ENCODE measurements around the gene PTEN. TPM values are rescaled to one million over a fixed set of nuclear protein-coding genes. Genes with fewer than 3 reads are reported as not detected.
A peak's percentile ranks its signal among the peaks of the same experiment; 100 is the strongest.
"Not testable (repeated sequence)": the region's sequence is repeated elsewhere in the genome, so short reads cannot be mapped to it uniquely, and the experiment has no call there.

PTEN gene
- total RNA-seq, 1 experiment from 2014 or later, result 281 TPM

DNA sequence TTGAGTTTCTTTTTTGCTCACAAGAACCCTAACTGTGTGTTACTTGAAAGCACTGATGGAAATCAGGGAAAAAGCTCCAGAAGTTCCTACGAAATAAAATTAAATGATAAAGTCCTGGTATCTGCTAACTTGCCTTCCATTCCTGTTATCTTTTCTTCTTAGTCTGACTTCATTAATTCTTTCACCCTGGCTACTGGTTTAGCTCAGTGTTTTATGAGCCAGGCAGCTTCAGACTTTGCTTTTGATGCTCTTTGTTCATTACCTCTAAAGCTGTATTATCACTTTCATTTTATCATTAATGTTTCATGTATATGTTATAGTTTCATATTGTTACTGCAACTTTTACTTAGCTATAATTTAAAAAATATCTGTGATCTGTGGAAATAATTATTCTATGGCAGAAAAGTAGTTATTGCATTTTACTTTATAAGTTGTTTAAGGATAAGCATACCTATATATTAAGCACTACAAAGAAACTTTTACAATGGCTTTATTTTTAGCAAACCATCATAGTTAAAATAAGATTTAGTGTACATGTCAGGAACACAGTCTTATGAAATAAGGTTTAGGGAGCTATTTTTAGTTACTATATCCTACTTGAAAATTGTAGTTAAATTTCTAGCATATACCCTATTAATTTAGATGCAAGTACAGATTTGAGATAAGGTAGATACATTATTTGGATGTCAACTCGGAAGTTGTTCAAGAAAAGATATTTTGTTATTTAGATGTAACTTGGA lies 19.3 kb downstream of the PTEN start:
- no peaks in the 10 kb centered on the region for H3K9me3 ChIP-seq (ENCODE audit: low read length)
- no peak overlapping the region for H3K4me2 ChIP-seq (ENCODE audit: low read depth, low read length, poor library complexity, severe bottlenecking)
- peak; percentile 40 for DNase-seq
- no peak overlapping the region for H3K9ac ChIP-seq (ENCODE audit: low read length)
- H3K27ac ChIP-seq (ENCODE audit: low read length), result no peak overlapping the region
- peaks cover 40% of the 10 kb centered on the region for H4K20me1 ChIP-seq (ENCODE audit: insufficient read depth, low read depth, low read length)
- peaks cover 68% of the 10 kb centered on the region for H3K36me3 ChIP-seq (ENCODE audit: insufficient read depth, low read length)
- peaks cover 93% of the 10 kb centered on the region for H3K79me2 ChIP-seq (ENCODE audit: low read length)
- H3K4me3 ChIP-seq (ENCODE audit: low read length), result no peak overlapping the region
- H2AFZ ChIP-seq (ENCODE audit: low read length), result no peak overlapping the region
- H3K4me1 ChIP-seq (ENCODE audit: low read length), result peaks cover 6% of the 10 kb centered on the region; the same call in 1 of the 2 replicates
- no peaks in the 10 kb centered on the region for H3K27me3 ChIP-seq (ENCODE audit: low read length)
- H3K9me2 ChIP-seq (replicated peaks; ENCODE audit: insufficient read depth, low read length), result no peaks in the 10 kb centered on the region

GRCh38 chr10:87886635-87887034 lies 23.2 kb downstream of the PTEN start:
- no peak overlapping the region for H3K4me2 ChIP-seq (ENCODE audit: low read depth, low read length, poor library complexity, severe bottlenecking)
- no peaks in the 10 kb centered on the region for H3K9me2 ChIP-seq (replicated peaks; ENCODE audit: insufficient read depth, low read length)
- H3K27me3 ChIP-seq (ENCODE audit: low read length), result no peaks in the 10 kb centered on the region
- H2AFZ ChIP-seq (ENCODE audit: low read length), result no peak overlapping the region
- peaks cover 97% of the 10 kb centered on the region for H3K79me2 ChIP-seq (ENCODE audit: low read length)
- H3K9ac ChIP-seq (ENCODE audit: low read length), result no peak overlapping the region
- H3K9me3 ChIP-seq (ENCODE audit: low read length), result no peaks in the 10 kb centered on the region
- no peak overlapping the region for H3K27ac ChIP-seq (ENCODE audit: low read length)
- H4K20me1 ChIP-seq (ENCODE audit: insufficient read depth, low read depth, low read length), result peaks cover 38% of the 10 kb centered on the region
- peaks cover 63% of the 10 kb centered on the region for H3K36me3 ChIP-seq (ENCODE audit: insufficient read depth, low read length)
- peaks cover 6% of the 10 kb centered on the region; the same call in 1 of the 2 replicates for H3K4me1 ChIP-seq (ENCODE audit: low read length)
- no peak for DNase-seq
- H3K4me3 ChIP-seq (ENCODE audit: low read length), result no peak overlapping the region

GRCh38 chr10:87887146-87887545 lies 23.7 kb downstream of the PTEN start:
- Histone ChIP-seq H3K9ac (ENCODE audit: low read length) (no peak overlapping the region), H3K79me2 (ENCODE audit: low read length) (peaks cover 98% of the 10 kb centered on the region), H3K27ac (ENCODE audit: low read length) (no peak overlapping the region), H3K4me1 (ENCODE audit: low read length) (peaks cover 6% of the 10 kb centered on the region; the same call in 1 of the 2 replicates), H3K27me3 (ENCODE audit: low read length) (no peaks in the 10 kb centered on the region), H3K4me2 (ENCODE audit: low read depth, low read length, poor library complexity, severe bottlenecking) (no peak overlapping the region), H3K36me3 (ENCODE audit: insufficient read depth, low read length) (peaks cover 61% of the 10 kb centered on the region), H3K9me3 (ENCODE audit: low read length) (no peaks in the 10 kb centered on the region), H2AFZ (ENCODE audit: low read length) (no peak overlapping the region), H3K9me2 (replicated peaks; ENCODE audit: insufficient read depth, low read length) (no peaks in the 10 kb centered on the region), H4K20me1 (ENCODE audit: insufficient read depth, low read depth, low read length) (peaks cover 37% of the 10 kb centered on the region), H3K4me3 (ENCODE audit: low read length) (no peak overlapping the region)
- no peak for DNase-seq

GRCh38 chr10:87887548-87888289 lies 24.3 kb downstream of the PTEN start:
- no peak overlapping the region for H3K9ac ChIP-seq (ENCODE audit: low read length)
- no peaks in the 10 kb centered on the region for H3K27me3 ChIP-seq (ENCODE audit: low read length)
- H3K27ac ChIP-seq (ENCODE audit: low read length), result no peak overlapping the region
- no peaks in the 10 kb centered on the region for H3K9me2 ChIP-seq (replicated peaks; ENCODE audit: insufficient read depth, low read length)
- peaks cover 98% of the 10 kb centered on the region for H3K79me2 ChIP-seq (ENCODE audit: low read length)
- no peak for DNase-seq
- peaks cover 55% of the 10 kb centered on the region for H3K36me3 ChIP-seq (ENCODE audit: insufficient read depth, low read length)
- peaks cover 31% of the 10 kb centered on the region for H4K20me1 ChIP-seq (ENCODE audit: insufficient read depth, low read depth, low read length)
- H3K9me3 ChIP-seq (ENCODE audit: low read length), result no peaks in the 10 kb centered on the region
- no peak overlapping the region for H2AFZ ChIP-seq (ENCODE audit: low read length)
- no peak overlapping the region for H3K4me3 ChIP-seq (ENCODE audit: low read length)
- peaks cover 6% of the 10 kb centered on the region; the same call in 1 of the 2 replicates for H3K4me1 ChIP-seq (ENCODE audit: low read length)
- H3K4me2 ChIP-seq (ENCODE audit: low read depth, low read length, poor library complexity, severe bottlenecking), result no peak overlapping the region

- H3K4me3 ChIP-seq (ENCODE audit: low read length), result no peak overlapping the region
- H3K27ac ChIP-seq (ENCODE audit: low read length), result no peak overlapping the region
- H3K4me2 ChIP-seq (ENCODE audit: low read depth, low read length, poor library complexity, severe bottlenecking), result no peak overlapping the region
- no peak overlapping the region for H3K9ac ChIP-seq (ENCODE audit: low read length)
- no peaks in the 10 kb centered on the region for H3K4me1 ChIP-seq (ENCODE audit: low read length)
- H2AFZ ChIP-seq (ENCODE audit: low read length), result no peak overlapping the region
- H3K27me3 ChIP-seq (ENCODE audit: low read length), result no peaks in the 10 kb centered on the region
- no peaks in the 10 kb centered on the region for H3K9me3 ChIP-seq (ENCODE audit: low read length)
- peaks cover 6% of the 10 kb centered on the region; the same call in 1 of the 2 replicates for H4K20me1 ChIP-seq (ENCODE audit: insufficient read depth, low read depth, low read length)
- H3K9me2 ChIP-seq (replicated peaks; ENCODE audit: insufficient read depth, low read length), result no peaks in the 10 kb centered on the region
- no peak for DNase-seq
- peaks cover 30% of the 10 kb centered on the region for H3K36me3 ChIP-seq (ENCODE audit: insufficient read depth, low read length)
- H3K79me2 ChIP-seq (ENCODE audit: low read length), result peaks cover 87% of the 10 kb centered on the region
These were observed 32.0 kb downstream of the PTEN start for GRCh38 chr10:87895430-87895829.

- Histone ChIP-seq H3K4me3 (ENCODE audit: low read length) (no peak overlapping the region), H3K4me1 (ENCODE audit: low read length) (no peaks in the 10 kb centered on the region), H2AFZ (ENCODE audit: low read length) (no peak overlapping the region), H3K36me3 (ENCODE audit: insufficient read depth, low read length) (peaks cover 28% of the 10 kb centered on the region), H3K27ac (ENCODE audit: low read length) (no peak overlapping the region), H3K4me2 (ENCODE audit: low read depth, low read length, poor library complexity, severe bottlenecking) (no peak overlapping the region), H3K27me3 (ENCODE audit: low read length) (no peaks in the 10 kb centered on the region), H3K9me3 (ENCODE audit: low read length) (no peaks in the 10 kb centered on the region), H4K20me1 (ENCODE audit: insufficient read depth, low read depth, low read length) (peaks cover 6% of the 10 kb centered on the region; the same call in 1 of the 2 replicates), H3K79me2 (ENCODE audit: low read length) (peaks cover 83% of the 10 kb centered on the region), H3K9ac (ENCODE audit: low read length) (no peak overlapping the region), H3K9me2 (replicated peaks; ENCODE audit: insufficient read depth, low read length) (no peaks in the 10 kb centered on the region)
- no peak for DNase-seq
These were observed 32.8 kb downstream of the PTEN start for GRCh38 chr10:87896216-87896615.

DNA sequence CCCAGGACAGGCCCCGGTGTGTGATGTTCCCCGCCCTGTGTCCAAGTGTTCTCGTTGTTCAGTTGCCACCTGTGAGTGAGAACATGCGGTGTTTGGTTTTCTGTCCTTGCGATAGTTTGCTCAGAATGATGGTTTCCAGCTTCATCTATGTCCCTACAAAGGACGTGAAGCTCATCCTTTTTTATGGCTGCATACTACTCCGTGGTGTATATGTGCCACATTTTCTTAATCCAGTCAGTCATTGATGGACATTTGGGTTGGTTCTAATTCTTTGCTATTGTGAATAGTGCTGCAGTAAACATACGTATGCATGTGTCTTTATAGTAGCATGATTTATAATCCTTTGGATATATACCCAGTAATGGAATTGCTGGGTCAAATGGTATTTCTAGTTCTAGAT lies 34.5 kb downstream of the PTEN start:
- not testable (repeated sequence) for H3K9me3 ChIP-seq (ENCODE audit: low read length); H3K27ac ChIP-seq (ENCODE audit: low read length); H3K9ac ChIP-seq (ENCODE audit: low read length); H3K4me2 ChIP-seq (ENCODE audit: low read depth, low read length, poor library complexity, severe bottlenecking); DNase-seq; H3K4me3 ChIP-seq (ENCODE audit: low read length); H4K20me1 ChIP-seq (ENCODE audit: insufficient read depth, low read depth, low read length); H3K27me3 ChIP-seq (ENCODE audit: low read length); H2AFZ ChIP-seq (ENCODE audit: low read length); H3K4me1 ChIP-seq (ENCODE audit: low read length); H3K9me2 ChIP-seq (replicated peaks; ENCODE audit: insufficient read depth, low read length)
- Histone ChIP-seq H3K36me3 (ENCODE audit: insufficient read depth, low read length) (peaks cover 25% of the 10 kb centered on the region), H3K79me2 (ENCODE audit: low read length) (peaks cover 72% of the 10 kb centered on the region)

DNA sequence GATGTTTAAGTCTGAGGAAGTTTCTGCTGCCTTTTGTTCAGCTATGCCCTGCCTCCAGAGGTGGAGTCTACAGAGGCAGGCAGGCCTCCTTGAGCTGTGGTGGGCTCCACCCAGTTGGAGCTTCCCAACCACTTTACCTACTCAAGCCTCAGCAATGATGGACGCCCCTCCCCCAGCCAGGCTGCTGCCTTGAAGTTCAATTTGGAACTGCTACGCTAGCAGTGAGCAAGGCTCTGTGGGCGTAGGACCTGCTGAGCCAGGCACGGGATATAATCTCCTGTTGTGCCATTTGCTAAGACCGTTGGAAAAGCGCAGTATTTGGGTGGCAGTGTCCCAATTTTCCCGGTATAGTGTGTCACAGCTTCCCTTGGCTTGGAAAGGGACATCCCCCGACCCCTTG lies 40.0 kb downstream of the PTEN start:
- not testable (repeated sequence) for H3K27ac ChIP-seq (ENCODE audit: low read length); H3K9me2 ChIP-seq (replicated peaks; ENCODE audit: insufficient read depth, low read length); H3K4me2 ChIP-seq (ENCODE audit: low read depth, low read length, poor library complexity, severe bottlenecking); H3K9me3 ChIP-seq (ENCODE audit: low read length); H3K4me1 ChIP-seq (ENCODE audit: low read length); DNase-seq; H3K27me3 ChIP-seq (ENCODE audit: low read length); H3K9ac ChIP-seq (ENCODE audit: low read length); H4K20me1 ChIP-seq (ENCODE audit: insufficient read depth, low read depth, low read length); H3K4me3 ChIP-seq (ENCODE audit: low read length); H2AFZ ChIP-seq (ENCODE audit: low read length)
- Histone ChIP-seq H3K36me3 (ENCODE audit: insufficient read depth, low read length) (peaks cover 27% of the 10 kb centered on the region; the same call in 1 of the 2 replicates), H3K79me2 (ENCODE audit: low read length) (peaks cover 68% of the 10 kb centered on the region)

Data from Karpas-422 (cell line).